ENCODE measurements around the gene NCR3LG1. TPM values are rescaled to one million over a fixed set of nuclear protein-coding genes. Genes with fewer than 3 reads are reported as not detected.

Gene NCR3LG1
- total RNA-seq, 1 donor from 2014 or later: 1.2 TPM

DNA sequence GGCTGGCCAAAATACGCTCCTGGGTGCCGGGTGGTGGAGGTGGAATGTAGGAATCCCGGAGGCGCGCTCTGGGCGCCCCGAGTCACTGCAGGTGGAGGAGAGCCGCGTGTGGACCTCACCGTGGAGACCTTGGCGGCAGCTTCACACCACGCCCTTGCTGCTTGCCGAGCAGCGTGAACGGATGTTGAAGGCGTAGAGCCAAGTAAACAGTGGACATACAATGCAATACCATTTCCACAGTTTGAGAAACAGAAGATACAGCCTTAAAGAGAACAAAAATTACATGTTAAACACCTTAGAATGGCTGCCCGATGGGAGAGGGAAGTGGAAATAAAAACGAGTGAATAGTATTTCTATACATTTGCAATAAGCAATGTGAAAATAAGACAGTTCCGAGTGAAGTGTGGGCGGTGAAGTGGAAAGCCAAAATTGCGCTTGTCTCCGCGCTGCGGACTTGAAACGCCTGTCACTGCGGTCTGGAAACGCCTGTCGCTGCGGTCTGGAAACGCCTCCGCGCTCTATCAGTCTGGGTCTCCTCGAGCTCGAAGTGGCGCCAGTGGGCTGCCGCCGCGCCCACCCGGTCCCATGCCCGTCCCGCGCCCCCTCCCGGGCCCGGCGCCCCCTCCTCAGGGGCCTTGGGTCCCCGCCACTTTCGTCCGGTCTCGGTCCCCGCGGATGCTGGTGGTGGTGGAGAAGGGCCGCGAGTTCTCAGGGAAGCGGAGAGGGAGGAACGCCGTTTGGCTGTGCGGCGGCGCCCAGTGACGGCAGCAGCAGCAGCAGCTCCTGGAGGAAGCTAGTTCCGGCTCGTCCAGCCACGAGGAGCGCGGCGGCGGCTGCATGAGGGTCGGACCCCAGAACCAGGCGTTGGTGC, 1.6 kb downstream of the NCR3LG1 start:
- DNase-seq (ENCODE audit: low read depth): no peak
- TF ChIP-seq, protein P1, sequence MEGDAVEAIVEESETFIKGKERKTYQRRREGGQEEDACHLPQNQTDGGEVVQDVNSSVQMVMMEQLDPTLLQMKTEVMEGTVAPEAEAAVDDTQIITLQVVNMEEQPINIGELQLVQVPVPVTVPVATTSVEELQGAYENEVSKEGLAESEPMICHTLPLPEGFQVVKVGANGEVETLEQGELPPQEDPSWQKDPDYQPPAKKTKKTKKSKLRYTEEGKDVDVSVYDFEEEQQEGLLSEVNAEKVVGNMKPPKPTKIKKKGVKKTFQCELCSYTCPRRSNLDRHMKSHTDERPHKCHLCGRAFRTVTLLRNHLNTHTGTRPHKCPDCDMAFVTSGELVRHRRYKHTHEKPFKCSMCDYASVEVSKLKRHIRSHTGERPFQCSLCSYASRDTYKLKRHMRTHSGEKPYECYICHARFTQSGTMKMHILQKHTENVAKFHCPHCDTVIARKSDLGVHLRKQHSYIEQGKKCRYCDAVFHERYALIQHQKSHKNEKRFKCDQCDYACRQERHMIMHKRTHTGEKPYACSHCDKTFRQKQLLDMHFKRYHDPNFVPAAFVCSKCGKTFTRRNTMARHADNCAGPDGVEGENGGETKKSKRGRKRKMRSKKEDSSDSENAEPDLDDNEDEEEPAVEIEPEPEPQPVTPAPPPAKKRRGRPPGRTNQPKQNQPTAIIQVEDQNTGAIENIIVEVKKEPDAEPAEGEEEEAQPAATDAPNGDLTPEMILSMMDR (conservative IDR thresholded peaks at IDR 0.05; ENCODE audit: low read depth, low read length): no peak
- peak overlapping the region; percentile 71 for H3K4me3 ChIP-seq (ENCODE audit: low read depth, low read length)

DNA sequence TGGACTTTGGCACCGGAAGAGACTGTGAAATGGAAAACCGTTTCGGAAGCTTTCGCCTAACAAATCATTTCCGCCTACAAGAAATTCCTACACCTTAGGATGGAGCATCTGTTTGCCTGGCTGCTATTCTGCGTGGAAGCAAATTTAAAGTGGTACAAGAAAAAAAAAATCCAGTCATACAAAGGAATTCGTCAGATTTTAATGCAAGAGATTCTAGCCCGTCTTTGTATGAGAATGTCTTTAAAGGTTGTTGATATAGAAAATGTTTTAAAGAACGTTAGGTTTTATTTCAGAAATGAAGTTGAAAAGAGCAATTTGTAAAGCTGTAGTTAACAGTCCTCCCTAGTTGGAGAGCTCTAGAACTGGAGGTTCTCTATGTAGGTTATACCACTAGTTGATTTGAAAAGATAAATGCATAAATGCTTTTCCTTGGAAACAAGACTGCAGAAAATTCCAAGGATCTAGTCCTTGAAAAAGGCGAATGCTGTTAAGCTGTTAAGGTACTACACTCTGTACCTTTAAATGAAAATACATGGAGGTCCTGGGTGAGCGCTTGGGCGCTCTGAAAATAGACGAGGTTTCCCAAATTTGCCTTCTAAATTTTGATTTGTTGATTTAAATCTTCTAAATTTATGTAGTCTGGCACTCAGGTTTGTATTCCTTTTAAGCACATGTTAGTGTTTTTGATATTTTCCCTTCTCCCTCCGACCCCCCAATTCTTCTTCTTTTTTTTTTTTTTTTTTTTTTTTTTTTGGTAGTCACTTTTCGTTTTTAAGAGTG, 2.4 kb downstream of the NCR3LG1 start:
- TF ChIP-seq, protein P1 (conservative IDR thresholded peaks at IDR 0.05; ENCODE audit: low read depth, low read length): no peak
- no peak for DNase-seq (ENCODE audit: low read depth)
- peak overlapping the region; percentile 71 for H3K4me3 ChIP-seq (ENCODE audit: low read depth, low read length)

DNA sequence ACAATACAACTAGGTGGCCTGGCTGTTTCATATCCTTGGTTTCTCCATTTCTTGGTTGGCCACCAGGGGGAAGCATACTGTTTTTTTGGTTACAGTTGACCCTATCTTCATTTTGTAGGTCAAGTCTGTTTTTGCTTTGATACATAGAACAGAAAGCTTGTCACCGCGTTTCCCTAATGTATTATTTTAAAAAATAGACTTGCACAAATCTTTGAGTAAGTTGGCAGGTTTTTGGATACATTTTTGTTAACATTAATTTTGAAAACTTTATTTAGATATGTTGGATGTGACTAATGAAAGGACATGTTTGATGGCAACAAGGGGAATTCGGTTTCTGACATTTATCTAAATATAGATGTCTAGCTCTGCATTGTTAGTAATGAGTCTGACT, 3.0 kb downstream of the NCR3LG1 start:
- TF ChIP-seq, protein P1 (conservative IDR thresholded peaks at IDR 0.05; ENCODE audit: low read depth, low read length): peak; percentile 80
- DNase-seq (ENCODE audit: low read depth): no peak
- peak overlapping the region; percentile 71 for H3K4me3 ChIP-seq (ENCODE audit: low read depth, low read length)

DNA sequence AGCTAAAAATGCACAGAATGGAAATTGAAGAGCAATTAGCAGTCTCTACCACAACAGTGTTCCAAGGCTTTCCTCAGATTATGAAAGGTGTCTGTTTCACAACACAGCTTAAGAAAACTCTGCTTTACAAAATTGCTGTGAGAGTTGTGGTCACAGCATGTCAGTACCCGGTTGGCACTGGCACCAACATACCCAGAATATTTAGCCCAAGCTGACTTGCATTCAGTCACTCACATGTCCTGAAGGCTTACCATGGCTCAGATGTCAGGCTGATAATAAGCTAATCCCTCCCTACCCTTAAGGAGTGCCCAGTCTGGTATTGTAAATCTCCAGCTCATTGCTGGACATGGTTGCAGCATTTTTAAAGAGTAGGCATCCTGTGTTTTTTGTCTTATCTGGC, 14.9 kb downstream of the NCR3LG1 start:
- TF ChIP-seq, protein P1 (conservative IDR thresholded peaks at IDR 0.05; ENCODE audit: low read depth, low read length): no peak
- no peak for DNase-seq (ENCODE audit: low read depth)
- H3K4me3 ChIP-seq (ENCODE audit: low read depth, low read length): no peak overlapping the region

DNA sequence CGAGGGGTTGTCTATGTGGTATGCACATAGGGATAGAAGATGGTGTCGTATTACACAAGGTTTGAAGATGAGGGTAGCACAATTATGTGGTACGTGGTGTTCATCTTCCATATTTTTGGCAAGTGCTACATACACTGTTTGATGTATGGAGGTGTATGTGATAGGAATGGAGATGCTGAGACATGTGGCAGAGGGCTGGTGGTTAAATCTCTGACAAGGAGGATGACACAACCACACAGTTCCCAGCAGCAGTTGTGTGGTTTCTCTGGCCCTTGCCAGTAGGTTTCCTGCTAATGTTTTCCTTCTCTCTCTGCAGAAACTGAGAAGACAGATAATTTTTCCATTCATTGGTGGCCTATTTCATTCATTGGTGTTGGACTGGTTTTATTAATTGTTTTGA, 17.0 kb downstream of the NCR3LG1 start:
- H3K4me3 ChIP-seq (ENCODE audit: low read depth, low read length): no peak overlapping the region
- DNase-seq (ENCODE audit: low read depth): no peak
- TF ChIP-seq, protein P1 (conservative IDR thresholded peaks at IDR 0.05; ENCODE audit: low read depth, low read length): no peak

DNA sequence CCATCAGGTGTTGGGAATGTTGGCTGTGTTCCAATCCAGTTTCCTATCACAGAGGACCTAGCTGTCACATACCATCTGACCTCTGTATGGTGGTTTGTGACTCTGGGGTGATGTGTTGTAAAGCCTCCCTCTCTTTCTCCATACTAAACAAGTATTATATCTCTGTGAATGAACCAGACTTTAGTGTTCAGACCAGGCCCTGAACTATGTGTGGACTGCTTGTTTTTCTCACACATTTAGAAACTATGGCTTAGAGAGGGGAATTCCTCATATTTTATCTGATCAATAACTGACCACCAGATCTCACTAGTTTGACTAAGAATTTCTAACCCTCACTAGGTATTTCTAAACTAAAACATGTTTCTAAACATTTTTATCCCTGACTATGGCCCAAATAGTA, 17.5 kb downstream of the NCR3LG1 start:
- H3K4me3 ChIP-seq (ENCODE audit: low read depth, low read length): no peak overlapping the region
- TF ChIP-seq, protein P1 (conservative IDR thresholded peaks at IDR 0.05; ENCODE audit: low read depth, low read length): no peak
- no peak for DNase-seq (ENCODE audit: low read depth)
